ENCODE measurements around the gene ADGRV1. TPM values are rescaled to one million over a fixed set of nuclear protein-coding genes. Genes with fewer than 3 reads are reported as not detected.

ADGRV1 gene
- polyA plus RNA-seq, 2 of the 4 experiments (the other 2 are of a cell fraction), result 0.70 to 3.7 TPM

- no peak overlapping the region for H3K4me3 ChIP-seq
- ChIA-PET POLR2A (interaction anchor here (0.6 kb wide), 1 partner anchor 692 kb away, joined by 6 read pairs; no protein-coding TSS in a partner anchor), CTCF (interaction anchor here (0.5 kb wide), 1 partner anchor 78 kb away, joined by 3 read pairs; no protein-coding TSS in a partner anchor)
- WGBS (ENCODE audit: missing lambda C conversion rate), result 25% methylated on average over 2 of the region's 2 CpGs
- H3K4me2 ChIP-seq, result no peak overlapping the region
- no peaks in the 10 kb centered on the region for H3K9me3 ChIP-seq
- no peak overlapping the region for H3K27ac ChIP-seq
- DNase-seq (ENCODE audit: low read depth in 1 of 2, low spot score in 1 of 2) (no peak), ATAC-seq (peak in 1 of 2 experiments; percentile 41; a peak in 1 of 6 replicates), FAIRE-seq (no peak)
- TF ChIP-seq KDM1A (IDR thresholded peaks at IDR 0.05; ENCODE audit: low read depth) (no peak), GATA3 (IDR thresholded peaks at IDR 0.05; ENCODE audit: borderline replicate concordance) (no peak), FOSL2 (IDR thresholded peaks at IDR 0.05) (no peak), FOSL2 (CRISPR knock-in tag; IDR thresholded peaks at IDR 0.05) (no peak), NR3C1 (IDR thresholded peaks at IDR 0.05) (no peak), MAX (IDR thresholded peaks at IDR 0.05) (no peak), MAZ (IDR thresholded peaks at IDR 0.05; ENCODE audit: borderline replicate concordance, low read depth, low read length) (no peak), EP300 (IDR thresholded peaks at IDR 0.05) (no peak), USF2 (IDR thresholded peaks at IDR 0.05) (no peak), PBX3 (IDR thresholded peaks at IDR 0.05) (no peak), ZSCAN20 (CRISPR knock-in tag; IDR thresholded peaks at IDR 0.05) (no peak), HOXB13 (CRISPR knock-in tag; IDR thresholded peaks at IDR 0.05; ENCODE audit: low read depth) (no peak)
- no peaks in the 10 kb centered on the region for H3K4me1 ChIP-seq
These were observed 130.5 kb downstream of the ADGRV1 start for GRCh38 chr5:90689064-90689463.

- ATAC-seq (no peak), FAIRE-seq (no peak), DNase-seq (ENCODE audit: low read depth in 1 of 2, low spot score in 1 of 2) (no peak)
- no peaks in the 10 kb centered on the region for H3K4me1 ChIP-seq
- CTCF ChIA-PET, result no interaction called here
- POLR2A ChIA-PET, result no interaction called here
- H3K27ac ChIP-seq, result no peak overlapping the region
- no peaks in the 10 kb centered on the region for H3K9me3 ChIP-seq
- no peak overlapping the region for H3K4me2 ChIP-seq
- TF ChIP-seq ZNF302 (CRISPR knock-in tag; IDR thresholded peaks at IDR 0.05) (no peak), GATA3 (IDR thresholded peaks at IDR 0.05; ENCODE audit: borderline replicate concordance) (no peak), HES2 (IDR thresholded peaks at IDR 0.05) (no peak), PHF8 (IDR thresholded peaks at IDR 0.05; ENCODE audit: borderline replicate concordance, low read depth) (no peak), FOXS1 (CRISPR knock-in tag; IDR thresholded peaks at IDR 0.05) (no peak), ATOH8 (CRISPR knock-in tag; IDR thresholded peaks at IDR 0.05; ENCODE audit: low read depth) (no peak), EHMT2 (IDR thresholded peaks at IDR 0.05; ENCODE audit: low read depth) (no peak), JUN (IDR thresholded peaks at IDR 0.05) (no peak), MYC (IDR thresholded peaks at IDR 0.05; ENCODE audit: borderline replicate concordance, low read length) (no peak), POLR2A (IDR thresholded peaks at IDR 0.05; ENCODE audit: low read length) (no peak)
- H3K4me3 ChIP-seq, result no peak overlapping the region
These were observed 131.7 kb downstream of the ADGRV1 start for GRCh38 chr5:90690307-90690706.

- DNase-seq (ENCODE audit: low read depth in 1 of 2, low spot score in 1 of 2) (no peak), ATAC-seq (no peak), FAIRE-seq (no peak)
- WGBS (ENCODE audit: missing lambda C conversion rate), result 19% methylated on average over 4 of the region's 4 CpGs
- no peak overlapping the region for H3K4me2 ChIP-seq
- no peak overlapping the region for H3K27ac ChIP-seq
- no peak for TF ChIP-seq FOSB (CRISPR knock-in tag; IDR thresholded peaks at IDR 0.05)
- TF ChIP-seq NR3C1 (IDR thresholded peaks at IDR 0.05), result no peak
- no peaks in the 10 kb centered on the region for H3K9me3 ChIP-seq
- CTCF ChIA-PET, result no interaction called here
- POLR2A ChIA-PET, result no interaction called here
- H3K4me1 ChIP-seq, result no peaks in the 10 kb centered on the region
- no peak overlapping the region for H3K4me3 ChIP-seq
These were observed 132.9 kb downstream of the ADGRV1 start for GRCh38 chr5:90691533-90691932.
